AG09319 (cell line): Measurements from ENCODE around the gene ARAP2.

Experiments
- DNase-seq: peaks from one replicate; pipeline ENCODE4 v3.0.0-alpha.2; 2010; ENCODE audit warnings: low read depth; ENCODE audit errors: extremely low read depth
- CTCF ChIP-seq: IDR thresholded peaks from 2 replicates; pipeline ENCODE4 v1.5.1; 2011; ENCODE audit warnings: low read depth, mild to moderate bottlenecking, inconsistent platforms, low read length, moderate library complexity

The ARAP2 gene

GRCh38 chr4:36207367-36207766, 36.9 kb downstream of the ARAP2 start:
- TF ChIP-seq CTCF, result no peak
- no peak for DNase-seq

GRCh38 chr4:36206603-36207311, 37.6 kb downstream of the ARAP2 start:
- TF ChIP-seq CTCF, result no peak
- no peak for DNase-seq

- no peak for TF ChIP-seq CTCF
- no peak for DNase-seq
Measured at GRCh38 chr4:36206012-36206411, 38.3 kb downstream of the ARAP2 start.

- no peak for DNase-seq
- TF ChIP-seq CTCF, result no peak
Measured at GRCh38 chr4:36198861-36199260, 45.5 kb downstream of the ARAP2 start.

- DNase-seq, result no peak
- no peak for TF ChIP-seq CTCF
Measured at GRCh38 chr4:36198068-36198808, 46.1 kb downstream of the ARAP2 start.

GRCh38 chr4:36197501-36197900, 46.8 kb downstream of the ARAP2 start:
- no peak for DNase-seq
- no peak for TF ChIP-seq CTCF

- no peak for TF ChIP-seq CTCF
- no peak for DNase-seq
Measured at GRCh38 chr4:36196145-36196913, 48.0 kb downstream of the ARAP2 start.
